ENCODE measurements around the gene DSE. TPM values are rescaled to one million over a fixed set of nuclear protein-coding genes. Genes with fewer than 3 reads are reported as not detected.

DSE gene
- total RNA-seq, 4 donors from 2014 or later: 27.8 to 42.1 (median 31.5) TPM

GRCh38 chr6:116413357-116413756 lies 42.6 kb downstream of the DSE start:
- Histone ChIP-seq H3K4me3 (no peak overlapping the region), H3K9me3 (no peaks in the 10 kb centered on the region), H3K27me3 (no peaks in the 10 kb centered on the region), H3K36me3 (peaks cover 0 to 5% (median 0%) of the 10 kb centered on the region in 4 donors), H3K27ac (replicated peaks in 1 of 4) (no peak overlapping the region), H3K4me1 (peaks cover 18 to 32% (median 27%) of the 10 kb centered on the region in 4 donors)
- TF ChIP-seq POLR2AphosphoS5 (IDR thresholded peaks at IDR 0.05) (no peak), POLR2A (IDR thresholded peaks at IDR 0.05; ENCODE audit: low read depth) (no peak), EP300 (IDR thresholded peaks at IDR 0.05) (no peak)
- TF ChIP-seq, protein P1, sequence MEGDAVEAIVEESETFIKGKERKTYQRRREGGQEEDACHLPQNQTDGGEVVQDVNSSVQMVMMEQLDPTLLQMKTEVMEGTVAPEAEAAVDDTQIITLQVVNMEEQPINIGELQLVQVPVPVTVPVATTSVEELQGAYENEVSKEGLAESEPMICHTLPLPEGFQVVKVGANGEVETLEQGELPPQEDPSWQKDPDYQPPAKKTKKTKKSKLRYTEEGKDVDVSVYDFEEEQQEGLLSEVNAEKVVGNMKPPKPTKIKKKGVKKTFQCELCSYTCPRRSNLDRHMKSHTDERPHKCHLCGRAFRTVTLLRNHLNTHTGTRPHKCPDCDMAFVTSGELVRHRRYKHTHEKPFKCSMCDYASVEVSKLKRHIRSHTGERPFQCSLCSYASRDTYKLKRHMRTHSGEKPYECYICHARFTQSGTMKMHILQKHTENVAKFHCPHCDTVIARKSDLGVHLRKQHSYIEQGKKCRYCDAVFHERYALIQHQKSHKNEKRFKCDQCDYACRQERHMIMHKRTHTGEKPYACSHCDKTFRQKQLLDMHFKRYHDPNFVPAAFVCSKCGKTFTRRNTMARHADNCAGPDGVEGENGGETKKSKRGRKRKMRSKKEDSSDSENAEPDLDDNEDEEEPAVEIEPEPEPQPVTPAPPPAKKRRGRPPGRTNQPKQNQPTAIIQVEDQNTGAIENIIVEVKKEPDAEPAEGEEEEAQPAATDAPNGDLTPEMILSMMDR (IDR thresholded peaks at IDR 0.05): no peak
- intact Hi-C loops (cut with DNase I): no loop called here
- DNase-seq (ENCODE audit: extremely low spot score): no peak
- 48% methylated on average over 1 of the region's 1 CpG for WGBS

DNA sequence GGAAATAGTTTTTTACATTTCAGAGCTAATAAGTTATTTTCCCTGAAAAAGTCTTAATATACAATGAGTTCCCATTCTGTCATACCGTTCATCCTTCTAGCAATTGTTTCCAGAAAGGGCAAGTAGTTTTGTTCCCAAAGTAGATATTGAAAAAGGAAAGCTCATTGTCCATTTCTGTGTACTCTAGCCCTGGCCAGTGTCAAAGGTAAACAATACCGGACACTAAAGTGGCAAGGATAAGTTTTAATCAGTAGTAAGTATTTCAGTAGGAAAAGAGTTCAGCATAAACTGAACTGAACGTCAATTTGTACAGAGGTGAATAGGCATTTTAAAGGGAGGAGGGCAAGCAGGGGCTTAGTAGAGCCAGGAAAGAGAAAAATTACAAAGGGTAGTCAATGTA lies 46.9 kb downstream of the DSE start:
- Histone ChIP-seq H3K4me3 (no peak overlapping the region), H3K27ac (replicated peaks in 1 of 4) (no peak overlapping the region), H3K36me3 (peaks cover 0 to 5% (median 0%) of the 10 kb centered on the region in 4 donors), H3K4me1 (peaks cover 0 to 24% (median 21%) of the 10 kb centered on the region in 4 donors), H3K27me3 (no peaks in the 10 kb centered on the region), H3K9me3 (no peaks in the 10 kb centered on the region)
- intact Hi-C loops (cut with DNase I): no loop called here
- no peak for DNase-seq (ENCODE audit: extremely low spot score)
- 86% methylated on average over 3 of the region's 3 CpGs for WGBS
- TF ChIP-seq EP300 (IDR thresholded peaks at IDR 0.05) (no peak), POLR2A (IDR thresholded peaks at IDR 0.05; ENCODE audit: low read depth) (no peak), POLR2AphosphoS5 (IDR thresholded peaks at IDR 0.05) (no peak)
- TF ChIP-seq, protein P1 (IDR thresholded peaks at IDR 0.05): no peak

DNA sequence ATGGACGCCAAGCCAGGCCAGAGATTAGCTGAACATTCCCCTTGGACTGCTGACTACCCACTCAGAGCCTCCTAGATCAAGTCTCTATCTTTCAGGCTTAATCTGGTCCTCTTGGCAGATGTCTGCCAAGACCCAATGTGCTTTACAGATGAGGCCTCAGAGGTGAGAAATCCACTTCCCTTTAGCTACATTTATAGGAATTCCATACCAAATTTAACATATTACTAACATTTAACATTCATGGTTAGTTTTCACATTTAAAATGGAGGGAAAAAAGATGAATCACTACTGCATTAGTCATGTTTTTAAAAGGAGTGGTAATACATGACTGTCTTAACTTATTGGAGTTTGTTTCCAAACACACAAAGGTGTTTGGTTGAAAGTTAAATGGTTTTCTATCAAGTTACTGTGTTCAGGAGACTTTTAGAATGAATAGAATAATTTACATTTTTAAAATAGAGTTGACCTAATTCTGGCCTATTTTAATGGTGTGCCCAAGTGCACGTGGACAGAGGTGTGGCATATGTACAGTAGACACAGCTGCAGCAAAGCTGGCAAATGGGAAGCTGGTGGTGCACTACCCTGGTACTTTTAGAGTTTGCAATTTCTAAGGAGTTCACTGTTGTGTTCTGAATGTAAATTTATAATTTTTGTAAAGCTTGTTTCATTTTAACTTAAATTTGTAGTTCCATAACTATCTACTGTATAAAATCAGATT lies 48.5 kb downstream of the DSE start:
- H3K4me3 ChIP-seq: no peak overlapping the region
- TF ChIP-seq POLR2AphosphoS5 (IDR thresholded peaks at IDR 0.05) (no peak), POLR2A (IDR thresholded peaks at IDR 0.05; ENCODE audit: low read depth) (no peak)
- no peak overlapping the region for H3K27ac ChIP-seq (replicated peaks in 1 of 4)
- 93% methylated on average over 2 of the region's 2 CpGs for WGBS
- no peaks in the 10 kb centered on the region for H3K27me3 ChIP-seq
- peaks cover 0 to 5% (median 0%) of the 10 kb centered on the region in 4 donors for H3K36me3 ChIP-seq
- DNase-seq (ENCODE audit: extremely low spot score): no peak
- intact Hi-C loops (cut with DNase I): no loop called here
- no peaks in the 10 kb centered on the region for H3K9me3 ChIP-seq
- H3K4me1 ChIP-seq: peaks cover 0 to 22% (median 21%) of the 10 kb centered on the region in 4 donors

- no peak overlapping the region for H3K4me3 ChIP-seq
- TF ChIP-seq, protein P1 (IDR thresholded peaks at IDR 0.05): no peak
- TF ChIP-seq POLR2AphosphoS5 (IDR thresholded peaks at IDR 0.05): no peak
- no peak for TF ChIP-seq POLR2A (IDR thresholded peaks at IDR 0.05; ENCODE audit: low read depth)
- TF ChIP-seq EP300 (IDR thresholded peaks at IDR 0.05): no peak
- no peaks in the 10 kb centered on the region for H3K36me3 ChIP-seq
- intact Hi-C loops (cut with DNase I): no loop called here
- no peak for DNase-seq (ENCODE audit: extremely low spot score)
- peaks cover 0 to 22% (median 21%) of the 10 kb centered on the region in 4 donors for H3K4me1 ChIP-seq
- H3K27me3 ChIP-seq: no peaks in the 10 kb centered on the region
- 96% methylated on average over 5 of the region's 5 CpGs for WGBS
- no peak overlapping the region for H3K27ac ChIP-seq (replicated peaks in 1 of 4)
- H3K9me3 ChIP-seq: no peaks in the 10 kb centered on the region
These were observed 49.6 kb downstream of the DSE start for GRCh38 chr6:116420341-116420740.

- H3K9me3 ChIP-seq: no peaks in the 10 kb centered on the region
- intact Hi-C loops (cut with DNase I): no loop called here
- peak overlapping the region in 2 of 4 donors; percentile 7 to 29 for H3K27ac ChIP-seq (replicated peaks in 1 of 4)
- no peaks in the 10 kb centered on the region for H3K27me3 ChIP-seq
- peaks cover 0 to 9% (median 4%) of the 10 kb centered on the region in 4 donors for H3K36me3 ChIP-seq
- WGBS: 40% methylated on average over 3 of the region's 3 CpGs
- peaks cover 0 to 22% (median 21%) of the 10 kb centered on the region in 4 donors for H3K4me1 ChIP-seq
- no peak overlapping the region for H3K4me3 ChIP-seq
- DNase-seq (ENCODE audit: extremely low spot score): no peak
- TF ChIP-seq POLR2A (IDR thresholded peaks at IDR 0.05; ENCODE audit: low read depth) (no peak), POLR2AphosphoS5 (IDR thresholded peaks at IDR 0.05) (no peak), EP300 (IDR thresholded peaks at IDR 0.05) (no peak)
- TF ChIP-seq, protein P1 (IDR thresholded peaks at IDR 0.05): no peak
These were observed 51.5 kb downstream of the DSE start for GRCh38 chr6:116422238-116422637.
